ENCODE data around the gene WDR45B.

The WDR45B gene

GRCh38 chr17:82588266-82589175, 59.7 kb downstream of the WDR45B start:
- TF ChIP-seq GATA2 (IDR thresholded peaks at IDR 0.05; ENCODE audit: low read depth, low read length) = no peak
- no peak for TF ChIP-seq GATA3 (IDR thresholded peaks at IDR 0.05; ENCODE audit: low read depth, low read length)

- TF ChIP-seq GATA3 (IDR thresholded peaks at IDR 0.05; ENCODE audit: low read depth, low read length) (no peak), GATA2 (IDR thresholded peaks at IDR 0.05; ENCODE audit: low read depth, low read length) (no peak)
Measured at GRCh38 chr17:82587234-82588086, 60.8 kb downstream of the WDR45B start.

- no peak for TF ChIP-seq GATA2 (IDR thresholded peaks at IDR 0.05; ENCODE audit: low read depth, low read length)
- no peak for TF ChIP-seq GATA3 (IDR thresholded peaks at IDR 0.05; ENCODE audit: low read depth, low read length)
Measured at GRCh38 chr17:82586576-82587233, 61.5 kb downstream of the WDR45B start.

- TF ChIP-seq GATA2 (IDR thresholded peaks at IDR 0.05; ENCODE audit: low read depth, low read length) = no peak
- TF ChIP-seq GATA3 (IDR thresholded peaks at IDR 0.05; ENCODE audit: low read depth, low read length) = no peak
Measured at GRCh38 chr17:82583720-82584234, 64.5 kb downstream of the WDR45B start.

- TF ChIP-seq GATA3 (IDR thresholded peaks at IDR 0.05; ENCODE audit: low read depth, low read length) (no peak), GATA2 (IDR thresholded peaks at IDR 0.05; ENCODE audit: low read depth, low read length) (no peak)
Measured at GRCh38 chr17:82582709-82583108, 65.5 kb downstream of the WDR45B start.

GRCh38 chr17:82582213-82582612, 66.0 kb downstream of the WDR45B start:
- TF ChIP-seq GATA2 (IDR thresholded peaks at IDR 0.05; ENCODE audit: low read depth, low read length) (no peak), GATA3 (IDR thresholded peaks at IDR 0.05; ENCODE audit: low read depth, low read length) (no peak)

- TF ChIP-seq GATA2 (IDR thresholded peaks at IDR 0.05; ENCODE audit: low read depth, low read length) (no peak), GATA3 (IDR thresholded peaks at IDR 0.05; ENCODE audit: low read depth, low read length) (no peak)
Measured at GRCh38 chr17:82577300-82577699, 70.9 kb downstream of the WDR45B start.

GRCh38 chr17:82574041-82574440, 74.2 kb downstream of the WDR45B start:
- TF ChIP-seq GATA2 (IDR thresholded peaks at IDR 0.05; ENCODE audit: low read depth, low read length) (no peak), GATA3 (IDR thresholded peaks at IDR 0.05; ENCODE audit: low read depth, low read length) (no peak)

GRCh38 chr17:82571855-82572254, 76.4 kb downstream of the WDR45B start:
- no peak for TF ChIP-seq GATA3 (IDR thresholded peaks at IDR 0.05; ENCODE audit: low read depth, low read length)
- no peak for TF ChIP-seq GATA2 (IDR thresholded peaks at IDR 0.05; ENCODE audit: low read depth, low read length)

GRCh38 chr17:82570277-82570676, 78.0 kb downstream of the WDR45B start:
- TF ChIP-seq GATA2 (IDR thresholded peaks at IDR 0.05; ENCODE audit: low read depth, low read length) (no peak), GATA3 (IDR thresholded peaks at IDR 0.05; ENCODE audit: low read depth, low read length) (no peak)

- no peak for TF ChIP-seq GATA2 (IDR thresholded peaks at IDR 0.05; ENCODE audit: low read depth, low read length)
- no peak for TF ChIP-seq GATA3 (IDR thresholded peaks at IDR 0.05; ENCODE audit: low read depth, low read length)
Measured at GRCh38 chr17:82569621-82570020, 78.6 kb downstream of the WDR45B start.

GRCh38 chr17:82568997-82569393, 79.2 kb downstream of the WDR45B start:
- TF ChIP-seq GATA2 (IDR thresholded peaks at IDR 0.05; ENCODE audit: low read depth, low read length) (no peak), GATA3 (IDR thresholded peaks at IDR 0.05; ENCODE audit: low read depth, low read length) (no peak)

- TF ChIP-seq GATA2 (IDR thresholded peaks at IDR 0.05; ENCODE audit: low read depth, low read length) = no peak
- TF ChIP-seq GATA3 (IDR thresholded peaks at IDR 0.05; ENCODE audit: low read depth, low read length) = no peak
Measured at GRCh38 chr17:82567286-82567685, 81.0 kb downstream of the WDR45B start.
